ENCODE results near the gene PDE6D.

- TF ChIP-seq CTCF (tag by site-specific recombination; IDR thresholded peaks at IDR 0.05) (no peak), ZBTB7A (tag by site-specific recombination; IDR thresholded peaks at IDR 0.05; ENCODE audit: low read depth) (no peak), MYNN (tag by site-specific recombination; IDR thresholded peaks at IDR 0.05; ENCODE audit: borderline replicate concordance) (no peak), ZBTB11 (tag by site-specific recombination; conservative IDR thresholded peaks at IDR 0.05; ENCODE audit: low read depth) (no peak), ATF2 (tag by site-specific recombination; IDR thresholded peaks at IDR 0.05; ENCODE audit: low read depth) (no peak), KLF8 (tag by site-specific recombination; IDR thresholded peaks at IDR 0.05) (no peak), PRDM6 (tag by site-specific recombination; IDR thresholded peaks at IDR 0.05) (no peak), SP2 (tag by site-specific recombination; IDR thresholded peaks at IDR 0.05) (no peak), ZNF423 (tag by site-specific recombination; IDR thresholded peaks at IDR 0.05) (no peak), ZNF843 (tag by site-specific recombination; IDR thresholded peaks at IDR 0.05) (no peak)
These were observed 29.0 kb downstream of the PDE6D start for GRCh38 chr2:231752061-231752460.

All from HEK293 (cell line).